ENCODE data around the gene ELAVL1. TPM values are rescaled to one million over a fixed set of nuclear protein-coding genes. Genes with fewer than 3 reads are reported as not detected.

The ELAVL1 gene
- total and polyA plus RNA-seq, 4 donors = 15.0 to 72.8 (median 47.0) TPM

GRCh38 chr19:7924651-7925170 is 80.7 kb downstream of the ELAVL1 start:
- Histone ChIP-seq H3K4me1 (ENCODE audit: control insufficient read depth in 5 of 5, insufficient read depth in 5 of 5, low read length in 5 of 5) (peaks cover 0 to 35% (median 17%) of the 10 kb centered on the region in 5 donors), H3K9ac (ENCODE audit: insufficient read depth in 1 of 2, low read length in 2 of 2) (no peak overlapping the region), H3K27ac (ENCODE audit: low read depth in 1 of 2, low read length in 1 of 2) (no peak overlapping the region), H3K27me3 (ENCODE audit: control insufficient read depth in 3 of 3, insufficient read depth in 3 of 3, low read length in 2 of 3) (peaks cover 0 to under 1% (median 0%) of the 10 kb centered on the region in 3 donors), H3K36me3 (ENCODE audit: control insufficient read depth in 4 of 4, insufficient read depth in 4 of 4, low read length in 4 of 4) (peaks cover 0 to 20% (median 10%) of the 10 kb centered on the region in 4 donors), H3K9me3 (ENCODE audit: control insufficient read depth in 4 of 4, insufficient read depth in 3 of 4, low read length in 3 of 4) (no peaks in the 10 kb centered on the region), H3K4me3 (no peak overlapping the region)
- 47 to 56% methylated on average over 22 to 34 of the region's 34 CpGs for WGBS, 2 donors
- no peak for ATAC-seq (ENCODE audit: insufficient read depth, low FRiP score)
- TF ChIP-seq, protein P1, sequence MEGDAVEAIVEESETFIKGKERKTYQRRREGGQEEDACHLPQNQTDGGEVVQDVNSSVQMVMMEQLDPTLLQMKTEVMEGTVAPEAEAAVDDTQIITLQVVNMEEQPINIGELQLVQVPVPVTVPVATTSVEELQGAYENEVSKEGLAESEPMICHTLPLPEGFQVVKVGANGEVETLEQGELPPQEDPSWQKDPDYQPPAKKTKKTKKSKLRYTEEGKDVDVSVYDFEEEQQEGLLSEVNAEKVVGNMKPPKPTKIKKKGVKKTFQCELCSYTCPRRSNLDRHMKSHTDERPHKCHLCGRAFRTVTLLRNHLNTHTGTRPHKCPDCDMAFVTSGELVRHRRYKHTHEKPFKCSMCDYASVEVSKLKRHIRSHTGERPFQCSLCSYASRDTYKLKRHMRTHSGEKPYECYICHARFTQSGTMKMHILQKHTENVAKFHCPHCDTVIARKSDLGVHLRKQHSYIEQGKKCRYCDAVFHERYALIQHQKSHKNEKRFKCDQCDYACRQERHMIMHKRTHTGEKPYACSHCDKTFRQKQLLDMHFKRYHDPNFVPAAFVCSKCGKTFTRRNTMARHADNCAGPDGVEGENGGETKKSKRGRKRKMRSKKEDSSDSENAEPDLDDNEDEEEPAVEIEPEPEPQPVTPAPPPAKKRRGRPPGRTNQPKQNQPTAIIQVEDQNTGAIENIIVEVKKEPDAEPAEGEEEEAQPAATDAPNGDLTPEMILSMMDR (IDR thresholded peaks at IDR 0.05; ENCODE audit: control extremely low read depth, extremely low read depth) = no peak
- DNase-seq = no peak

- H3K36me3 ChIP-seq (ENCODE audit: control insufficient read depth in 4 of 4, insufficient read depth in 4 of 4, low read length in 4 of 4) = peaks cover 0 to 18% (median 10%) of the 10 kb centered on the region in 4 donors
- no peak overlapping the region for H3K4me3 ChIP-seq
- no peak overlapping the region for H3K27ac ChIP-seq (ENCODE audit: low read depth in 1 of 2, low read length in 1 of 2)
- TF ChIP-seq, protein P1 (IDR thresholded peaks at IDR 0.05; ENCODE audit: control extremely low read depth, extremely low read depth) = no peak
- ATAC-seq (ENCODE audit: insufficient read depth, low FRiP score) = no peak
- 86 to 91% methylated on average over 12 of the region's 12 CpGs for whole genome bisulfite sequencing, 2 donors
- H3K9me3 ChIP-seq (ENCODE audit: control insufficient read depth in 4 of 4, insufficient read depth in 3 of 4, low read length in 3 of 4) = no peaks in the 10 kb centered on the region
- DNase-seq = no peak
- no peak overlapping the region for H3K9ac ChIP-seq (ENCODE audit: insufficient read depth in 1 of 2, low read length in 2 of 2)
- H3K4me1 ChIP-seq (ENCODE audit: control insufficient read depth in 5 of 5, insufficient read depth in 5 of 5, low read length in 5 of 5) = peaks cover 0 to 37% (median 17%) of the 10 kb centered on the region in 5 donors
- peaks cover 0 to 6% (median 0%) of the 10 kb centered on the region in 3 donors for H3K27me3 ChIP-seq (ENCODE audit: control insufficient read depth in 3 of 3, insufficient read depth in 3 of 3, low read length in 2 of 3)
Observed at GRCh38 chr19:7924241-7924640, 81.2 kb downstream of the ELAVL1 start.

DNA sequence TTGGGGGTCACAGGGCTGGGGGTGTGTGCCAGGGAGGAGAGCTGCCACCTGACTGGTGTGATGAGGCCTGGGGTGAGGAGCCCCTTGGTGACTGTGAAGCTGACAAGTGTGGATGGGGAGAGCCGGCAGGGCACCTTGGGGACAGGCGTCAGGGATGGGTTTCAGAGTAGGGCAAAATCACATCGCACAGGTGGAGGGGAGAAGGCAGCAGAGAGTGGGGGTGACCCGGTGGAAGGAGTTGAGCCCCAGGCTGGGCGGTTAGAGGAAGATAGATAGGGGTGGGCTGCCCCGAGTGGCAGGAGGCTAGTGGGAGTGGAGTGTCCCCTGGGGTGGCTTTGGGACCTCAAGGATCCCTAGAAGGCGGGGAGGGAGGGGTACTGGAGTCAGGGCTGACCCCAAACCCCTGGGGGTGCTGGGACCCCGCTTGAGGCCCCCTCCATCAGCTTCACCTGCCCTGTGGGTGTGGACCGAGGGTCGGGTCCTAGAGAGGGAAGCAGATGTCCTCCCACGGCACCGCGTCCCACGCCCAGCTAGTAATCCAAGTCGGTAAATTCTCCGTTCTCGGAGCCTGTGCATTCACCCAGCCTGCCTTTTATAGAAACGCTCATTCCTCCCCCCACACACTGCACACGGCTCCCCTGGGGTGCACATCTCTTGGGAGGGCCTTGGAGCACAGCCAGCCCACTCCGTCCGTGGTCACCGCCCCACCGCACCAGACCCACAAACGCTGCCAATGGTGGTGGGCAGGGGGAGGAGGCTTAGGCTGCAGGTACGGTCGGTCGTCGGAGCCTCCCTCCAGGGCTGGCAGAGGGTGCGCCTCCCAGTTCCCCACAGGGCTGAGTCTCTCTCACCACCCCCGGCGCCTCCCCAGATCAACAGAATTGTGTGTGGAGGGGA is 81.9 kb downstream of the ELAVL1 start:
- Histone ChIP-seq H3K27ac (ENCODE audit: low read depth in 1 of 2, low read length in 1 of 2) (no peak overlapping the region), H3K9me3 (ENCODE audit: control insufficient read depth in 4 of 4, insufficient read depth in 3 of 4, low read length in 3 of 4) (no peaks in the 10 kb centered on the region), H3K4me1 (ENCODE audit: control insufficient read depth in 5 of 5, insufficient read depth in 5 of 5, low read length in 5 of 5) (peaks cover 0 to 30% (median 17%) of the 10 kb centered on the region in 5 donors), H3K36me3 (ENCODE audit: control insufficient read depth in 4 of 4, insufficient read depth in 4 of 4, low read length in 4 of 4) (peaks cover 0 to 18% (median 8%) of the 10 kb centered on the region in 4 donors), H3K27me3 (ENCODE audit: control insufficient read depth in 3 of 3, insufficient read depth in 3 of 3, low read length in 2 of 3) (peaks cover 0 to 13% (median 5%) of the 10 kb centered on the region in 3 donors), H3K9ac (ENCODE audit: insufficient read depth in 1 of 2, low read length in 2 of 2) (no peak overlapping the region), H3K4me3 (no peak overlapping the region)
- DNase-seq (no peak), ATAC-seq (ENCODE audit: insufficient read depth, low FRiP score) (no peak)
- WGBS, 2 donors = 87 to 91% methylated on average over 31 of the region's 31 CpGs
- TF ChIP-seq, protein P1 (IDR thresholded peaks at IDR 0.05; ENCODE audit: control extremely low read depth, extremely low read depth) = no peak

All from lung (tissue), 12 donors.